Myocyte (in vitro differentiated cells): ENCODE results near the gene OR5F1. TPM values are rescaled to one million over a fixed set of nuclear protein-coding genes. Genes with fewer than 3 reads are reported as not detected.

Experiments
- DNase-seq: peaks from one replicate; pipeline ENCODE4 v3.0.0-alpha.2; 2012; ENCODE audit warnings: low read depth
- polyA plus RNA-seq: library from polyadenylated mRNA; unstranded; fragments of >200 nt; gene quantifications from one replicate; pipeline ENCODE4 v1.2.1, GENCODE V29; 2012; ENCODE audit warnings: missing spikeins
- total RNA-seq: library from RNA; depleted of rRNA; stranded (reverse); fragments of >200 nt; gene quantifications from 2 replicates; pipeline ENCODE4 v1.2.3, GENCODE V29; 2014

Gene OR5F1
- not detected in 2 replicates for total RNA-seq
- not detected for polyA plus RNA-seq

- DNase-seq, result no peak
Observed at GRCh38 chr11:55994525-55994924, at the start of gene OR5F1. Gene OR5F1, minus strand, starts transcription at chr11:55994625. Its CDS starts 0 bp downstream, at chr11:55994625.

DNA sequence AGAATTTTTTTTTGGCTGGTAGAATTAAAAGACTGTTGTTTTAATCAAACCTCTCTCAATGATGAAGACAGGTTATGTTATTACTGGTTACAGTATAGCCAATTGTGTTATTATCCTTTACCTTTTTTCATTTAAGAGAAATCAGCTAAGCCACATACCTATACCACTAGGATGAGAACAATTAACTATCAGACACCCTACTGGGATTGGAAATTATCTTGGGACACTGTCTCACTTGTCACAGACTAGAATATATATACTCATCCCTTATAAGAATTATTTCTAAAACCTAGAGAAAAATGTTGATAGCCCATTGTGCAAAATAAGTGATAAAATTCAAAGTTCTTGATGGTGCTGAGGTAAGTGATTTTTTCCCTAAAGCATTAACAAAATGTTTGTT, 32.9 kb upstream of the OR5F1 start, which contains the start of gene OR5AS1:
Gene OR5AS1, plus strand, starts transcription at position 301 of the 400 bp plus-strand sequence. CDS start 2,765 bp downstream, outside the sequence.
- no peak for DNase-seq

DNA sequence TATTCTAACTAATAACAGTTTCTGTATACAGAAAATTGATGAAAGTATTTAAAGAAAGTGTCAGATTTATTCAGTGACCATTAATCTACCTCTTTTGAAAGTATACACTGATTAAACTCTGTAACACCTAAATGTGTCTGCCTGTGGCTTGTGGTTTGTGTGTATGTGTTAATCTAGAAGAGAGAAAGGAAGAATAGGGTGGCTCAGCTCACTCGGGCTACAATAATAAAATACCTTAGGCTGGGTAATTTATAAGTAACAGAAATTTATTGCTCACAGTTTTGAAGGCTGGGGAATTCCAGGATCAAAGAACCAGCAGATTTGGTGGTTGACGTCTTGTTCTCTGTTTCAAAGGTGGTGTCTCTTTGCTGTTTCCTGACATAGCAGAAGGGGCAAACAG, 19.4 kb upstream of the OR5F1 start:
- DNase-seq, result no peak

DNA sequence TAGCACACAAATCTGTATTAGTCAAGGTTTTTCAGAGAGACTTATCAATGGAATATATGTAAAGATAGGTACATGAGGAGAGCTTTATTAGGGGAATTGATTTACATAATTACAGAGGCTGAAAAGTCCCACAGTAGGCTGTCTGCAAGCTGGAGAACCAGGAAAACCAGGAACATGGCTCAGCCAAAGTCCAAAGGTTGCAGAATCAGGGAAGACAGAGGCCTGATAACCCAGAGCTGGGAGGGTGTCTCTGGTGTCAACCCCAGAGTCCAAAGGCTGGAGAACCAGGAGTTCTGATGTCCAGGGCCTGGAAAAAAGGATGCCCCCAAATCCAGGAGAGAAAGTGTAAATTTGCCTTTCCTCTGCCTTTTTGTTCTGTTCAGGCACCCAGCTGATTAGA, 16.3 kb upstream of the OR5F1 start:
- DNase-seq, result no peak

- DNase-seq, result no peak
Observed at GRCh38 chr11:55970935-55971334, 23.5 kb downstream of the OR5F1 start.

DNA sequence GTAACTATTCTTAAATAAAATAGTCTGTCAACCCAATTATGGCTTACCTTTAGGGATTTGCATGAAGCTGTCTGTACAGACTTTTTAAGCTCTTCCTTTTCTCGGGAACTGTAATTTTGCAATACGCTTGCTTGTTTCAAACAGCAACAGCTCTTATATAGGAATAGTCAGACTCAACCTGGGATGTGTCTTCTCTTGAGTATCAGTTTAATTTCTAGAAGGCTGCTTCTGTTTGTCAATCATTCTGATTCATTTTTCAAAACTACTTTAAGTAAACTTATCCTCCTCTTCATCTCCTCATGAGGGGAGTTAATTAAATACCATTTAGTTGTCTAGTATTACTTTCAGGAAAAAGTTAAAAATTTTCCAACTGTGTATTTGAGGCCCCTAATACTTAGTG, 24.6 kb downstream of the OR5F1 start, which contains the start of gene OR10AG1:
Gene OR10AG1, minus strand, starts transcription at position 101 of the 400 bp plus-strand sequence. Its CDS starts 38 bp downstream, at position 63.
- DNase-seq, result no peak

DNA sequence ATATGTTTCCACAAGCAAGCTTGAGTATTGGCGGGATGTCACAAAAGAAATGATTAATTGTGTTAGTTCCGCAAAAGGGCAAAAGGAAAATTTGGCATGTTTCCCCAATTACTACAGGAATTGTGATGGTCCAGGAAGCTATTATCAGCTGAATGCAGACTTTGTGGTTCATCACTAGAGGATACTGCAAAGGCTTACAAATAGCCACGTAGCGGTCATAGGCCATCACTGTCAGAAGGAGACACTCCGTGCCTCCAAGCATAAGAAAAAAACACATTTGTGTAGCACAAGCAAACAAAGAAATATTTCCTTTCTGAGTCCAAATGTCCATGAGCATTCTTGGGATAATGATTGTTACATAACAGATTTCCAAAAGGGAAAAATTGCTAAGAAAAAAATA, 26.5 kb downstream of the OR5F1 start:
- DNase-seq, result no peak

DNA sequence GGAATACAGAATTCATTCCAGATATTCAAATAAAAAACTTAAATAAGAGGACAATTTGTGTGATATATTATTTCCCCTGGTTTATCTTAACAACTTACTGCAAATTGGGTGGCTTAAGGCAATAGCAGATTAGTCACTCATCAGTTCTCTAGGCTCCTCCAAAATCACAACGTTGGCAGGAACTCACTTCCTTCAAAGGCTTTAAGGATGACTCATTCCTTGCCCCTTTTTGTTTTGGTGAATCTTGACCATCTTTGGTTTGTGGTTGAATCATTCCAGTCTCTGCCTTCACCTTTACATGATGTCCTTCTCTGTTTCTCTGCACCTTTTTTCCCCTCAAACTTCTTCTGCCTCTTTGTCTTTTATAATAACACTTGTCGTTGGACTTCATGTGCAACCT, 28.0 kb downstream of the OR5F1 start:
- DNase-seq, result no peak

GRCh38 chr11:55956521-55956920, 37.9 kb downstream of the OR5F1 start:
- no peak for DNase-seq

DNA sequence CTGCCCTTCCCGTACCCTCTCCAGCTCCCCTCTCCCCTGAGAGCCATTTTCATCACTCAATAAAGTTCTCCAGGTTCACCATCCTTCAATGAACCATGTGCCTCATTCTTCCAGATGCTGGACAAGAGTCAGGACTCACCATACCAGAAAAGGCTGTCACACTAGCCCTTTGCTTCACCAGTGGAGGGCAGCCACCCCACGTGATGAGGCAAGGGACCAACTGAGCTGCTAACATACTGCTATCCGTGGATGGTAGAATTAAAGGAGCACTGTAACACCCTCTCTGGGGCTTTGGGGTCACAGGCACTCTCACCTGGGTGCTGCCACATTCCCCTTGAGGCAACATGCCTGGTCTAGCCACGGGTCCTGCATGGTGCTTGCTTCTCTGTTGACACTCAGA, 45.1 kb downstream of the OR5F1 start:
- no peak for DNase-seq

Other genes with a start within 250 kb of the OR5F1 start
- gene OR5D13, start 221.2 kb downstream of the OR5F1 start, total RNA-seq, result not detected in 2 replicates
- not detected in 2 replicates for gene OR5D14, start 199.1 kb downstream of the OR5F1 start, total RNA-seq
- not detected in 2 replicates for gene OR5L1, start 183.3 kb downstream of the OR5F1 start, total RNA-seq
- not detected in 2 replicates for gene OR5D18, start 175.0 kb downstream of the OR5F1 start, total RNA-seq
- gene OR5L2, start 167.4 kb downstream of the OR5F1 start, total RNA-seq, result not detected in 2 replicates
- not detected in 2 replicates for gene OR5D16, start 155.9 kb downstream of the OR5F1 start, total RNA-seq
- gene TRIM51, start 111.3 kb downstream of the OR5F1 start, total RNA-seq, result not detected in 2 replicates
- not detected in 2 replicates for gene OR5W2, start 80.0 kb downstream of the OR5F1 start, total RNA-seq
- gene OR5I1, start 58.2 kb downstream of the OR5F1 start, total RNA-seq, result not detected in 2 replicates
- gene OR10AG1, start 24.7 kb downstream of the OR5F1 start, total RNA-seq, result not detected in 2 replicates
- not detected in 2 replicates for gene OR5AS1, start 33.0 kb upstream of the OR5F1 start, total RNA-seq
- not detected in 2 replicates for gene OR8I2, start 98.7 kb upstream of the OR5F1 start, total RNA-seq
- not detected in 2 replicates for gene OR8H2, start 109.1 kb upstream of the OR5F1 start, total RNA-seq
- gene OR8H3, start 127.7 kb upstream of the OR5F1 start, total RNA-seq, result not detected in 2 replicates
- gene OR8J3, start 145.6 kb upstream of the OR5F1 start, total RNA-seq, result not detected in 2 replicates
- not detected in 2 replicates for gene OR8K5, start 165.7 kb upstream of the OR5F1 start, total RNA-seq
- gene OR5J2, start 182.0 kb upstream of the OR5F1 start, total RNA-seq, result not detected in 2 replicates
- not detected in 2 replicates for gene OR5T2, start 239.6 kb upstream of the OR5F1 start, total RNA-seq